ENCODE measurements around the gene ZRANB3. TPM values are rescaled to one million over a fixed set of nuclear protein-coding genes. Genes with fewer than 3 reads are reported as not detected.
"Not testable (repeated sequence)": the region's sequence is repeated elsewhere in the genome, so short reads cannot be mapped to it uniquely, and the experiment has no call there.

ZRANB3 gene
- total RNA-seq, 1 donor from 2014 or later: 1.7 TPM

DNA sequence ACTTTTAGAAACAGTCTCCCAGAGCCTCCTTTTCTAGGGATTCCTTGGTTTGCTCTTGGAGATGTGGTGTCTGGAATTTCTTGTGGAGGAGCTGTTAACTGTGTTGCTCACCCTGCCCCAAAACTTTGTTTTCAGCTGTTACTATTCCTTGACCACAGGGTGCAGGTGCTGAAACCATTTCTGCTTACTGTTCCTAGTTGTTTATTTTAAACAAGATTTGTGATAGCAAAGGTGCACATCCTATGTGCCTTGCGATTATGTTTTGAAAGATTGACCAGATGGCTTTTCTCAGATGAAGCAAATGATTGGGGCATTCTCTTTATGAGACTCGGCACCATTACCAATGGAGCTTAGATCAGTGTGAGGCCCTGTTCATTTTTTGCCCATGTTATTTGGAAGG, 367.7 kb downstream of the ZRANB3 start:
- intact Hi-C loops (cut with DNase I): no loop called here
- DNase-seq (no peak), ATAC-seq (ENCODE audit: poor library complexity) (no peak)

- no peak for ATAC-seq (ENCODE audit: poor library complexity)
- intact Hi-C loops (cut with DNase I): no loop called here
- no peak for DNase-seq
These were observed 368.2 kb downstream of the ZRANB3 start for GRCh38 chr2:135162786-135163185.

- no peak for ATAC-seq (ENCODE audit: poor library complexity)
- DNase-seq: no peak
- intact Hi-C loops (cut with DNase I): no loop called here
These were observed 368.6 kb downstream of the ZRANB3 start for GRCh38 chr2:135162377-135162776.

DNA sequence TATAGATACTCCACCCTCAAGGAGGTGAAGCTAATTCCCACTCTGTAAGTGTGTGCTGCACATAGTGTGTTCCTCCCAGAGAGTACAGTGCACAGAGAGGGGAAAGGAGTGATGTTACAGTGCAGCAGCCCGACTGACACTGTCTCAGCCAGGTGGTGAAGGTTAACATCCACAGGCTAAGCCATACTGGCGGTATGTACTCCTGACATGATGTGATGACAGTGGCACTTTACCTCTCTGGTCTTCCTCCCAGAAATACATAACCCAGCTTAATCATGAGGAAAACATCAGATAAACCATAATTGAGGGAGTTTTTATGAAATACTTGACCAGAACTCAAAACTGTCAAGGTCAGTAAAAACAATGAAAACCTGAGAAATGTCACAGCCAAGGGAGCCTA, 371.8 kb downstream of the ZRANB3 start:
- intact Hi-C loops (cut with DNase I): no loop called here
- ATAC-seq (ENCODE audit: poor library complexity) (no peak), DNase-seq (no peak)

GRCh38 chr2:135157856-135158255, 373.2 kb downstream of the ZRANB3 start:
- intact Hi-C loops (cut with DNase I): no loop called here
- ATAC-seq (ENCODE audit: poor library complexity) (no peak), DNase-seq (no peak)

GRCh38 chr2:135154962-135155361, 376.1 kb downstream of the ZRANB3 start:
- DNase-seq (no peak), ATAC-seq (ENCODE audit: poor library complexity) (no peak)
- intact Hi-C loops (cut with DNase I): no loop called here

DNA sequence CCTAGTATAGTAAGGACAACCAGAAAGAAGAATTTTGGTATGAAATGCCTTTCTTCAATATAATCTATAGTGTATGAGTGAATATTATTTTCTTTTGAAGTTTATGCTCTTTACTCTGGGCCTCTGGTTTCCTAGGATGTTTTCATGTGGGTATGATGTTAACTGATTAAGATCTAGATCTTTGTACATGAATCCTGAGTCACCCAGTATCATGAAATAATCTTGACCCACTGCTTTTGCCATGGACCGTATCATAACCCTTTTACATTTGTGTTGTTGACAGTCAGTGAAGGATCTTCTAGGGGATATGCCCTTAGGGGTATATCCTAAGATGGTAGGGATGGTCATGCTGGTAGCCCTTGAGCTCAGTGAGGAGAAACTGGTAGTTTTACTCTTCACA, 378.7 kb downstream of the ZRANB3 start:
- DNase-seq: no peak
- intact Hi-C loops (cut with DNase I): no loop called here
- no peak for ATAC-seq (ENCODE audit: poor library complexity)

DNA sequence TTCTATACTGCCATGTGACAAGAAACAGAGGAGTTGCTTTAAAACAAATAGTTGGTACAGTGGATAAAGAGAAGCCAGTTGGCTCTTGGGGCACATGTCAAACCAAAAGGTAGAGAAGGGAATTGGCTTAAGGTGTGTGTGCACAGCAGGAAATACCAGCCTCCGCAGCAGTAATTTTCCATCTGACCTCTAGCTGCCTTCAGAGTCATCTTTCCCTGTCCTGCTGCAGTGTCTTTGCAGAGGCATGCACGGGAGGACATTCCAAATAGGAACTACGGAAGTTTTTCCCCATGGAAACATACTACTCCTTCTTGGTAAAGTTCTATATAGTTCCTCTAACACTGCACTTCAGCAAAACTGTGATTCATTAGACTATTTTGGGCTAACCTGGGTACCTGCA, 379.4 kb downstream of the ZRANB3 start:
- intact Hi-C loops (cut with DNase I): no loop called here
- peak; percentile 55 for ATAC-seq (ENCODE audit: poor library complexity)
- DNase-seq: no peak

GRCh38 chr2:135150725-135151124, 380.3 kb downstream of the ZRANB3 start:
- ATAC-seq (ENCODE audit: poor library complexity): peak; percentile 32
- intact Hi-C loops (cut with DNase I): no loop called here

DNA sequence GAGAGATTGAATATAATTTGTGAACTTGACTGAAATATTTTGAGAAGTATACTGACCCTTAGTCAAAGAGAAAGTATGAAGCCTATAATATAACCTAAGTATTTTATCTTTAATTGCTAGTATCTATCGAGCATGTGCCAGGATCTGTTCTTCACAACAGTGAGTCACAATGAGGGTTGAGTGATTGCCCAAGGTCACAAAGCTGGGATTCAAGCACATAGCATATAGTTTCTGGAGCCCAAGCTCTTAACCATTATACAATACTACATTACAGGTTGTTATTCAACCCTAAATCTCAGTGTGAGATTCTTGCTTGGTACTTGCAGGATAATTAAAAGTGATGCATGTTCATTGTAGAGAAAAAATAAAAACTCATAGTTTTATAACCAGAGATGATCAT, 381.8 kb downstream of the ZRANB3 start:
- no peak for DNase-seq
- peak; percentile 76 for ATAC-seq (ENCODE audit: poor library complexity)
- intact Hi-C loops (cut with DNase I): no loop called here

More at GRCh38 chr2:135150725-135151124, 380.3 kb downstream of the ZRANB3 start:
- no peak for DNase-seq

GRCh38 chr2:135144343-135144742, 386.7 kb downstream of the ZRANB3 start:
- no peak for DNase-seq
- intact Hi-C loops (cut with DNase I): no loop called here

DNA sequence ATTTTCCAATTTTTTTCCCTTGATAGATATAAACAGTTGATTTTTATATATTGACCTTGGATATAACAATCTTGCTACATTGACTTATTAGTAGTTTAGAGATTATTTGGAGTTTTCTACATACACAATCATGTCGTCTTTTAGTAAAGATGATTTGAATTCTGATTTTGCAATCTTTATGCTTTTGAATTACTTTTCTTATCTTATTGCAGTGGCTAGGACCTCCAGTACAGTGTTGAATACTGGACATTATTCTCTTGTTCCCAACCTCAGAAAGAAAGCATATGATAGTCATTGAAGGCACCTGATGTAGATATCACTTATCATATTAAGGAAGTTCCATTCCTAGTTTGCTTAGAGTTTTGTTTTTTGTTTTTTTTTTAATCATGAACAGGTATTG, 388.7 kb downstream of the ZRANB3 start:
- ATAC-seq (ENCODE audit: poor library complexity): no peak
- intact Hi-C loops (cut with DNase I): no loop called here
- DNase-seq: no peak

More at GRCh38 chr2:135144343-135144742, 386.7 kb downstream of the ZRANB3 start:
- ATAC-seq (ENCODE audit: poor library complexity): no peak

GRCh38 chr2:135140606-135141005, 390.4 kb downstream of the ZRANB3 start:
- intact Hi-C loops (cut with DNase I): no loop called here
- DNase-seq (no peak), ATAC-seq (ENCODE audit: poor library complexity) (no peak)

DNA sequence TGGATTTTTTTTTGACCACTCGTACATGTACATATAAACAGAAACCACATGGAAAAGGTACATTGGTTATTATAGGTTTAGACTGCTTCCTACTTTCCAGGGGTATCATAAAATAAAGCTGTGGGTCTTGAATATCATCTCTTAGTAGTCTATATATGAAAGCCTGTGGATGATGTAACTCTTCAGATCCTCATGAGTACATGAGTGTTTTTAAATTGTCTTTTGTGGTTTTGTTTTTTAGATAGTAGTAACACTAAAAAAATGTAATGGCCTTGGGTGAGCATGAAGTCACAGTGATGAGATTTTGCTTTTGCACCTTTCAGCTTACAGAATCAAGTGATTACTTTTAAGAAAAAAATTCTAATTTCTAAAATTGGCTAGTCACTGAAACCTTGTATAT, 398.7 kb downstream of the ZRANB3 start:
- ATAC-seq (ENCODE audit: poor library complexity) (no peak), DNase-seq (no peak)
- intact Hi-C loops (cut with DNase I): no loop called here

- intact Hi-C loops (cut with DNase I): no loop called here
- no peak for DNase-seq
These were observed 400.3 kb downstream of the ZRANB3 start for GRCh38 chr2:135130751-135131150.

DNA sequence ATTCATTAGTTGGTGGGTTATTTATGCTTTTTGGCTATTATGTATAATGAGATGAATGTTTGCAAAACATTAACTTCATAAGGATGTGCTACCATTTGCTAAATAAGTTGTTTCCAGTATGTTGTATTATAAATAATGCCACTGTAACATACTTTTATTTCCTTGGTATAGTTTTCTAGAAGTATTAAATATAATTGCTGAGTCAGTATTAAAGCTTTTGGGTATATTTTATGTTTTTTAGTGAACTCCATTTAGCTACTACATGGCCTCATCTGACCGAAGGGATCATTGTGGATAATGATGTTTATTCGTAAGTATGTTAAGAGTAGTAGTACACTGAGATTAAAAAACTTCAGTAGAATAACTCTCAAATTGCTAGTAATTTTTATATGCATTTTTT, 405.1 kb downstream of the ZRANB3 start:
- intact Hi-C loops (cut with DNase I): no loop called here
- ATAC-seq (ENCODE audit: poor library complexity) (no peak), DNase-seq (no peak)

More at GRCh38 chr2:135130751-135131150, 400.3 kb downstream of the ZRANB3 start:
- no peak for ATAC-seq (ENCODE audit: poor library complexity)

DNA sequence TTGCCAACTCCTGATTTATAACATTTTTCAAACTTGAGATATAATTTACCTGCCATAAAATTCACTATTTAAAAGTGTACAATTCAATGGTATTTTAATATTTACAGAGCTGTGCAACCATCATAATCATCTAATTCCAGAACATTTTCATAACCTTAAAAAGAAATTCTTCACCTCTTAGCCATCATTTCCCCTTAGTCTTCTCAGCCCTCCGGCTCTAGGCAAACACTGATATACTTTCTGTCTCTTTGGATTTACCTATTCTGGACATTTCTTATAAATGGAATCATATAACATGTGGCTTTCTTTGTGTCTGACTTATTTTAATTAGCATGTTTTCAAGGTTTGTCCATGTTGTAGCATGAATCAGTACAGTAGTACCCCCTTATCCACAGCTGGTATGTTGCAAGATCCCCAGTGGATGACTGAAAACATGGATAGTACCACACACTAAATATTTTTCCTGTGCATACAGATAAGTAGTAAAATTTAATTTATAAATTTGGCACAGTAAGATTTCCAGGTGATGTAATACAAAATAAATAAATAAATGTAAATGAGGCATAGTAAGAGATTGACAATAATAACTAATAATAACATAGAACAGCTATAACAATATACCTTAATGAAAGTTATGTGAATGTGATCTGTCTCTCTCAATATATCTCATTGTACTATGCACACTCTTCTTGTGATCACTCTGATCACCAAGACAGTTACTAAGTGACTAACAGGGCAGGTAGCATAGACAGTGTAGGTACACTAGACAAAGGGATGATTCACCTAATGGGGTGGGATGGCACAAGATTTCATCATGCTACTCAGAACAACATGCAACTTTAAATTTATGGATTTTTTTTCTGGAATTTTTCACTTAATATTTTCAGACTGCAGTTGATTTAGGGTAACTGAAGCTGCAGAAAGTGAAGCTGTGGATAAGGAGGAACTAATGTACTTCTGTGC, 405.8 kb downstream of the ZRANB3 start:
- intact Hi-C loops (cut with DNase I): no loop called here
- no peak for ATAC-seq (ENCODE audit: poor library complexity)

GRCh38 chr2:135121658-135122039, 409.4 kb downstream of the ZRANB3 start:
- intact Hi-C loops (cut with DNase I); ATAC-seq (ENCODE audit: poor library complexity); DNase-seq: not testable (repeated sequence)

More for the DNA sequence above, 405.8 kb downstream of the ZRANB3 start:
- no peak for DNase-seq

DNA sequence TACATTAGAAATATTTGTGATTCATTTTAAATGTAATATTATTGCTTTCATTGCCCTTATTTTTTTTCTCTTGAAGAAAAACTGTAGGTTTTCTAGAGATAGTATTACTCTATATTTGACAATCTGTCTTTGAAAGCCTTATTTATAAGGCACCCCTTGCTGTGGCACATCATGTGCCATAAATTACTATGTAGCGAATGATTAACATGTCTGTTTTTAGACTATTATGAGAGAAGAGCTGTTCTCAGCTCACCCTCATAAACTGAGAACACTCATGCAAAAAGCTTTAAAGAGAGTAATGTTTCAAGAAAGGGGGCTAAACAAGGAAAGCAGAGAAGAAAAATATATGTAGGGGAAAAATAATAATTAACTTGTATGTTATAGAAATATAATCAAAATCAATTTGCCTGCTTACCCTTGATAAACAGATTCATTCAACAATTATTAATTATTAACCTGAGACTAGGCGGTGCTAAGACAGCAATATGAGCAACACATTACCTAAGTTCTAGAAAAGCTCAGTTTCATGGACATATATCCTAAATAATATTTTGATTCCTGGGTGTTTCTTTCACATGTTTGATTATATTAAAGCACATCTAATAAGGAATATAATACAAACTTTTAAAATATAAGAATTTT, 409.9 kb downstream of the ZRANB3 start:
- ATAC-seq (ENCODE audit: poor library complexity) (no peak), DNase-seq (no peak)
- intact Hi-C loops (cut with DNase I): no loop called here

- DNase-seq (no peak), ATAC-seq (ENCODE audit: poor library complexity) (no peak)
- intact Hi-C loops (cut with DNase I): no loop called here
These were observed 411.4 kb downstream of the ZRANB3 start for GRCh38 chr2:135119582-135119981.
